GM19240 (cell line): ENCODE results near the gene ERCC5.

ENCODE experiments used
- DNase-seq: peaks from one replicate; pipeline ENCODE4 v3.0.0; 2011; ENCODE audit warnings: low spot score; ENCODE audit not compliant: insufficient read length

The ERCC5 gene

DNA sequence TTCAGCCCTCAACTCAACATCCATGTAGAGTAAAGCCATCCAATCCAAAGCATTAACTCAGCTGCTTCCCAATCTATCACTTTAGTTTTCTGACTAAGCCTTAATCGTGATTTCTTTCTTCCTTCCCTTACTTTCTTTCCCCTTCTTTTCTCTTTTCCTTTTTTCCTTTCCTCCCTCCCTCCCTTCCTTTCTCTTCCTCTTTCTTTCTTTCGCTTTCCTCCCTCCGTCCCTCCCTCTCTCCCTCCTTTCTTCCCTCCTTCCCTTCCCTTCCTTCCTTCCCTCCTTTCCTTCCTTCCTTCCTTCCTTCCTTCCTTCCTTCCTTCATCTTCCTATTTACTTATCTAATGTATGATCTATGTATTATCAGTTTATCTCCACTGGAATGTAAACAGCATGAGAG is 71.2 kb downstream of the ERCC5 start:
- DNase-seq, result no peak

- DNase-seq, result no peak
Measured at GRCh38 chr13:102922184-102922583, 76.4 kb downstream of the ERCC5 start.
